H1 (cell line): Measurements from ENCODE around the gene RAP1B. TPM values are rescaled to one million over a fixed set of nuclear protein-coding genes. Genes with fewer than 3 reads are reported as not detected.

Source experiments
- EGR1 ChIP-seq: IDR thresholded peaks from 2 replicates; pipeline ENCODE4 v1.6.1; 2011; ENCODE audit warnings: low read depth, low read length, borderline replicate concordance
- GABPA ChIP-seq: IDR thresholded peaks from 2 replicates; pipeline ENCODE4 v1.6.1; 2011; ENCODE audit warnings: mild to moderate bottlenecking, low read length, moderate library complexity, borderline replicate concordance; ENCODE audit not compliant: insufficient read depth
- KDM5A ChIP-seq: fragments of 200-600 bp; IDR thresholded peaks from 2 replicates; pipeline ENCODE4 v1.7.1; 2012; ENCODE audit warnings: mild to moderate bottlenecking, low read length, inconsistent platforms, mixed read lengths
- PHF8 ChIP-seq: fragments of 200-600 bp; sonication (generic); conservative IDR thresholded peaks from 2 replicates; pipeline ENCODE4 v1.7.1; 2012; ENCODE audit warnings: low read depth, mild to moderate bottlenecking, inconsistent platforms, low read length, moderate library complexity
- SAP30 ChIP-seq: fragments of 300-600 bp; sonication (generic); IDR thresholded peaks from 2 replicates; pipeline ENCODE4 v1.7.1; 2012; ENCODE audit warnings: low read length, moderate library complexity, mild to moderate bottlenecking, inconsistent platforms; ENCODE audit not compliant: insufficient read depth, insufficient replicate concordance
- polyA plus RNA-seq, 7 experiments: library from polyadenylated mRNA; depleted of rRNA in 3 of 7; stranded (reverse) in 5 of 7; unstranded in 2 of 7; fragments of >200 nt in 5 of 7; fragments of 200-250 nt in 2 of 7; gene quantifications; 1 replicate in 5 of 7; 2 replicates in 1 of 7; 4 replicates in 1 of 7; pipeline versions ENCODE4 v1.2.1 to v1.2.3, GENCODE V29; 2011 to 2013; ENCODE audit warnings: missing spikeins in 2 of 7, mixed read lengths in 2 of 7
- total RNA-seq: library from RNA; stranded (reverse); fragmentation: NEBNext Ultra II Directional; extraction: Animal tissue kit (Norgen Biotek cat#: 25700); gene quantifications from 2 replicates; pipeline ENCODE4 v1.2.1, GENCODE V29; 2021
- TF ChIP-seq, protein P1 (sequence below): fragments of 300-600 bp; sonication (generic); IDR thresholded peaks from 2 replicates; pipeline ENCODE4 v1.7.1; 2012; ENCODE audit warnings: low read length, moderate library complexity, mild to moderate bottlenecking, inconsistent platforms; ENCODE audit not compliant: insufficient replicate concordance

RAP1B gene
- total and polyA plus RNA-seq, 2 of the 8 experiments (the other 6 are each of a cell fraction or from before 2014, with no cell fraction given): 61.4 to 112 TPM

DNA sequence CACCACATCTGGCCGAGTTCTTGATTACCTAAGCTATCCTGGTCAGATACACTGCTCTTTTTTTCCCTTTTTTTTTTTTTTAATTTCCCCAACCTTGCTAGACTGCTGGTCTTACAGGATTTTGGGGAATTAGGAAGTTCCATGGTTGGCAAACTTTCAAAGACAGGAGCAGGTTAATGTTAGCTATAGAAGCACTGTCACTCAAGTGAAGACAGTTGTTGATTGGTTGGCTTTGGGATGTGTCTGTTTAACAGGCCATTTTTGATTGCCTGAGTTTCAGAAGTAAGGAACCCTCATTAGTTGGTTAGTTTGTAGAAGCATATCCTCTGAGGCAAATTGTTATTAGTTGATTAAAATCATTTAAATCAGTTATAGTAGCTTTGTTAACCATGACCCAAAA is 36.8 kb downstream of the RAP1B start (continued):
- TF ChIP-seq GABPA (no peak), SAP30 (no peak), PHF8 (no peak), KDM5A (no peak), EGR1 (no peak)
- TF ChIP-seq, protein P1, sequence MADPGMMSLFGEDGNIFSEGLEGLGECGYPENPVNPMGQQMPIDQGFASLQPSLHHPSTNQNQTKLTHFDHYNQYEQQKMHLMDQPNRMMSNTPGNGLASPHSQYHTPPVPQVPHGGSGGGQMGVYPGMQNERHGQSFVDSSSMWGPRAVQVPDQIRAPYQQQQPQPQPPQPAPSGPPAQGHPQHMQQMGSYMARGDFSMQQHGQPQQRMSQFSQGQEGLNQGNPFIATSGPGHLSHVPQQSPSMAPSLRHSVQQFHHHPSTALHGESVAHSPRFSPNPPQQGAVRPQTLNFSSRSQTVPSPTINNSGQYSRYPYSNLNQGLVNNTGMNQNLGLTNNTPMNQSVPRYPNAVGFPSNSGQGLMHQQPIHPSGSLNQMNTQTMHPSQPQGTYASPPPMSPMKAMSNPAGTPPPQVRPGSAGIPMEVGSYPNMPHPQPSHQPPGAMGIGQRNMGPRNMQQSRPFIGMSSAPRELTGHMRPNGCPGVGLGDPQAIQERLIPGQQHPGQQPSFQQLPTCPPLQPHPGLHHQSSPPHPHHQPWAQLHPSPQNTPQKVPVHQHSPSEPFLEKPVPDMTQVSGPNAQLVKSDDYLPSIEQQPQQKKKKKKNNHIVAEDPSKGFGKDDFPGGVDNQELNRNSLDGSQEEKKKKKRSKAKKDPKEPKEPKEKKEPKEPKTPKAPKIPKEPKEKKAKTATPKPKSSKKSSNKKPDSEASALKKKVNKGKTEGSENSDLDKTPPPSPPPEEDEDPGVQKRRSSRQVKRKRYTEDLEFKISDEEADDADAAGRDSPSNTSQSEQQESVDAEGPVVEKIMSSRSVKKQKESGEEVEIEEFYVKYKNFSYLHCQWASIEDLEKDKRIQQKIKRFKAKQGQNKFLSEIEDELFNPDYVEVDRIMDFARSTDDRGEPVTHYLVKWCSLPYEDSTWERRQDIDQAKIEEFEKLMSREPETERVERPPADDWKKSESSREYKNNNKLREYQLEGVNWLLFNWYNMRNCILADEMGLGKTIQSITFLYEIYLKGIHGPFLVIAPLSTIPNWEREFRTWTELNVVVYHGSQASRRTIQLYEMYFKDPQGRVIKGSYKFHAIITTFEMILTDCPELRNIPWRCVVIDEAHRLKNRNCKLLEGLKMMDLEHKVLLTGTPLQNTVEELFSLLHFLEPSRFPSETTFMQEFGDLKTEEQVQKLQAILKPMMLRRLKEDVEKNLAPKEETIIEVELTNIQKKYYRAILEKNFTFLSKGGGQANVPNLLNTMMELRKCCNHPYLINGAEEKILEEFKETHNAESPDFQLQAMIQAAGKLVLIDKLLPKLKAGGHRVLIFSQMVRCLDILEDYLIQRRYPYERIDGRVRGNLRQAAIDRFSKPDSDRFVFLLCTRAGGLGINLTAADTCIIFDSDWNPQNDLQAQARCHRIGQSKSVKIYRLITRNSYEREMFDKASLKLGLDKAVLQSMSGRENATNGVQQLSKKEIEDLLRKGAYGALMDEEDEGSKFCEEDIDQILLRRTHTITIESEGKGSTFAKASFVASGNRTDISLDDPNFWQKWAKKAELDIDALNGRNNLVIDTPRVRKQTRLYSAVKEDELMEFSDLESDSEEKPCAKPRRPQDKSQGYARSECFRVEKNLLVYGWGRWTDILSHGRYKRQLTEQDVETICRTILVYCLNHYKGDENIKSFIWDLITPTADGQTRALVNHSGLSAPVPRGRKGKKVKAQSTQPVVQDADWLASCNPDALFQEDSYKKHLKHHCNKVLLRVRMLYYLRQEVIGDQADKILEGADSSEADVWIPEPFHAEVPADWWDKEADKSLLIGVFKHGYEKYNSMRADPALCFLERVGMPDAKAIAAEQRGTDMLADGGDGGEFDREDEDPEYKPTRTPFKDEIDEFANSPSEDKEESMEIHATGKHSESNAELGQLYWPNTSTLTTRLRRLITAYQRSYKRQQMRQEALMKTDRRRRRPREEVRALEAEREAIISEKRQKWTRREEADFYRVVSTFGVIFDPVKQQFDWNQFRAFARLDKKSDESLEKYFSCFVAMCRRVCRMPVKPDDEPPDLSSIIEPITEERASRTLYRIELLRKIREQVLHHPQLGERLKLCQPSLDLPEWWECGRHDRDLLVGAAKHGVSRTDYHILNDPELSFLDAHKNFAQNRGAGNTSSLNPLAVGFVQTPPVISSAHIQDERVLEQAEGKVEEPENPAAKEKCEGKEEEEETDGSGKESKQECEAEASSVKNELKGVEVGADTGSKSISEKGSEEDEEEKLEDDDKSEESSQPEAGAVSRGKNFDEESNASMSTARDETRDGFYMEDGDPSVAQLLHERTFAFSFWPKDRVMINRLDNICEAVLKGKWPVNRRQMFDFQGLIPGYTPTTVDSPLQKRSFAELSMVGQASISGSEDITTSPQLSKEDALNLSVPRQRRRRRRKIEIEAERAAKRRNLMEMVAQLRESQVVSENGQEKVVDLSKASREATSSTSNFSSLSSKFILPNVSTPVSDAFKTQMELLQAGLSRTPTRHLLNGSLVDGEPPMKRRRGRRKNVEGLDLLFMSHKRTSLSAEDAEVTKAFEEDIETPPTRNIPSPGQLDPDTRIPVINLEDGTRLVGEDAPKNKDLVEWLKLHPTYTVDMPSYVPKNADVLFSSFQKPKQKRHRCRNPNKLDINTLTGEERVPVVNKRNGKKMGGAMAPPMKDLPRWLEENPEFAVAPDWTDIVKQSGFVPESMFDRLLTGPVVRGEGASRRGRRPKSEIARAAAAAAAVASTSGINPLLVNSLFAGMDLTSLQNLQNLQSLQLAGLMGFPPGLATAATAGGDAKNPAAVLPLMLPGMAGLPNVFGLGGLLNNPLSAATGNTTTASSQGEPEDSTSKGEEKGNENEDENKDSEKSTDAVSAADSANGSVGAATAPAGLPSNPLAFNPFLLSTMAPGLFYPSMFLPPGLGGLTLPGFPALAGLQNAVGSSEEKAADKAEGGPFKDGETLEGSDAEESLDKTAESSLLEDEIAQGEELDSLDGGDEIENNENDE: no peak
